IPS-18a (cell line): ENCODE data around the gene TBC1D14.

Experiments used
- H3K27ac ChIP-seq: one replicate; pipeline ENCODE4 v1.5.1; 2013; ENCODE audit warnings: low read length
- H3K27me3 ChIP-seq: one replicate; pipeline ENCODE4 v1.6.1; 2013; ENCODE audit warnings: mild to moderate bottlenecking, low read length; ENCODE audit not compliant: control insufficient read depth, insufficient read depth
- H3K36me3 ChIP-seq: one replicate; pipeline ENCODE4 v1.6.1; 2013; ENCODE audit warnings: low read depth, low read length; ENCODE audit not compliant: control insufficient read depth
- H3K4me1 ChIP-seq: one replicate; pipeline ENCODE4 v1.6.1; 2013; ENCODE audit warnings: low read depth, low read length; ENCODE audit not compliant: control insufficient read depth
- H3K4me3 ChIP-seq: one replicate; pipeline ENCODE4 v1.5.1; 2013; ENCODE audit warnings: low read length
- H3K9ac ChIP-seq: one replicate; pipeline ENCODE4 v1.6.1; 2013; ENCODE audit warnings: mild to moderate bottlenecking, low read length, moderate library complexity
- H3K9me3 ChIP-seq: one replicate; pipeline ENCODE4 v1.6.1; 2013; ENCODE audit warnings: low read depth, low read length; ENCODE audit not compliant: control insufficient read depth

TBC1D14 gene

GRCh38 chr4:6909113-6909969 is at the start of gene TBC1D14:
TBC1D14 (plus strand) TSS chr4:6909826; CDS start chr4:6923390, 13,564 bp downstream.
- H3K27ac ChIP-seq = no peak within 1 kb of the TSS
- peak within 1 kb of the TSS; percentile 76 for H3K9ac ChIP-seq
- H3K36me3 ChIP-seq = no peaks in the 10 kb centered on the region
- H3K9me3 ChIP-seq = no peaks in the 10 kb centered on the region
- H3K4me1 ChIP-seq = peaks cover 20% of the 10 kb centered on the region
- peaks cover 37% of the 10 kb centered on the region for H3K27me3 ChIP-seq
- peak within 1 kb of the TSS; percentile 87 for H3K4me3 ChIP-seq

GRCh38 chr4:6868386-6868785 is 41.2 kb upstream of the TBC1D14 start:
- no peak overlapping the region for H3K9ac ChIP-seq

GRCh38 chr4:6869944-6870343 is 39.7 kb upstream of the TBC1D14 start:
- no peak overlapping the region for H3K9ac ChIP-seq
- H3K4me1 ChIP-seq = no peaks in the 10 kb centered on the region
- H3K27ac ChIP-seq = no peak overlapping the region
- H3K4me3 ChIP-seq = no peak overlapping the region
- no peaks in the 10 kb centered on the region for H3K27me3 ChIP-seq
- H3K9me3 ChIP-seq = no peaks in the 10 kb centered on the region
- H3K36me3 ChIP-seq = peaks cover 35% of the 10 kb centered on the region

More at GRCh38 chr4:6868386-6868785, 41.2 kb upstream of the TBC1D14 start:
- Histone ChIP-seq H3K27me3 (no peaks in the 10 kb centered on the region), H3K27ac (no peak overlapping the region), H3K4me3 (no peak overlapping the region), H3K4me1 (no peaks in the 10 kb centered on the region), H3K9me3 (no peaks in the 10 kb centered on the region), H3K36me3 (peaks cover 35% of the 10 kb centered on the region)

DNA sequence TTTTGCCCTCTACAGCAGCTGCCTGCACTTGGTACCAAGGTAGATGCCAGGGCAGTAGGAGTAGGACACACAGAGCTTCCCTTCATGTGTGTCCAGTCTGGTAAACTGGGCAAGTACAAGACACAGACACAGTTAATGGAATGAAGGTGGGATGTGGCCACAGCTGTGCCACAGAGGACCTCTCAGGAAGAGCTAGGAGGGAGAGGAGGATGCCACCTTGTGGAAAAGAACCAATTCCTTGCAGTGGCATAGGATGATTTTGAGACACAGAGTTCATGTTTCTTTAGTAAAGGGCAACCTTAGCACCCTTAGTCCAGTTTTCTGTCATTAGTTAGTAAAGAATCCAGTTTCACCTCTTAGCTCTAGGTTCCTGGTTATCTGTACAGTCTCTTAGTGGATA is 36.3 kb upstream of the TBC1D14 start:
- H3K9me3 ChIP-seq = no peaks in the 10 kb centered on the region
- no peak overlapping the region for H3K9ac ChIP-seq
- H3K27me3 ChIP-seq = no peaks in the 10 kb centered on the region
- peaks cover 37% of the 10 kb centered on the region for H3K36me3 ChIP-seq
- H3K4me3 ChIP-seq = no peak overlapping the region
- no peak overlapping the region for H3K27ac ChIP-seq
- no peaks in the 10 kb centered on the region for H3K4me1 ChIP-seq

DNA sequence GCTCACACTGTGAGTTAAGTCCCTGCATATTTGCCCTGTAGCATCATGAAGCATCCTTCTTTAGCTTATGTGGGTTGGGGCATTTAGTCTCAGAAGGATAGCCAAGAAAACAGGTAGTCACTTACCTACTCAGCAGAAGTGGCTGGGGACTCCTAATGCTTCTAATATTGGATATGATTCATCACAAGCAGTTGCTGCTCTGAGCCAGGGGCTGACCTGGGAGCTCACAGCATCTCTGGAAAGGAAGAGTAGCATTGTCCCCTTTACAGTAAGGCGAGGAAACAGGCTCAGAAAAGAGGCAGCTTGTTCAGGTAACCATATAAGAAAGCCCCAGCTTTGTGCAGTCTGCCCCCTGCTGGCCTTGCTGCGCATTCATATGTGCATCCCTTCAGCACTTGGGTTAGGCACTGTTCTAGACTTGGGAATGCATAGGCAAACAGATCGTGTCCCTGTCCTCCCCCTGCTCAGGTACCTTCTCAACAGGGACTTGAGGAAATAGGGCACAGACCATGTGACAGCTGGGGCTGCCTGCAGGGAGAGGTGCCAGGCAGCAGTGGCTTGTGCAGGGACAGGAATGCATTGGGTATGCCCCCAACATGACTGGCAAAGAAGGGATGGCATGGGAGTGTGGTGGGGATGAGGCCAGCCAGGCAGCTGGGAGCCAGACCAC is 35.7 kb upstream of the TBC1D14 start:
- no peaks in the 10 kb centered on the region for H3K4me1 ChIP-seq
- H3K27me3 ChIP-seq = no peaks in the 10 kb centered on the region
- no peak overlapping the region for H3K9ac ChIP-seq
- no peak overlapping the region for H3K4me3 ChIP-seq
- H3K27ac ChIP-seq = no peak overlapping the region
- peaks cover 40% of the 10 kb centered on the region for H3K36me3 ChIP-seq
- no peaks in the 10 kb centered on the region for H3K9me3 ChIP-seq

DNA sequence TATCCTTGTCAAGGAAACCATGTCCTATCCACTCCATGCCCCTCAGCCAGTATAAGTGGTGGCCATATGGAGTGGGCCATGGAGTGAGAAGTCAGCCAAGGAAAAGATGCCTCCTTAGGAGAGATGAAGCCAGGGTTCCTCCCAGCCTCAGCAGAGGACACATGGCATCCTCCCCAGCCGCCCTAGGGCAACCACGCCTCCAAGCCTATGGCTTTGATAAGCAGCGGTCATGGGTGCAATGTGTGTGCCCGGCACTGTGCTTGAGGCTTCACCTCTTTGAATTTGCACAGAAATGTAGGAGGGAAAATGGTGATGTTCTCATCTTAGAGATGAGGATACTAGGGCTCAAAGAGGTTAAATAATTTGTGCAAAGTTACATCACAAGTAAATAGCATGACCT is 34.6 kb upstream of the TBC1D14 start:
- peaks cover 40% of the 10 kb centered on the region for H3K36me3 ChIP-seq
- no peak overlapping the region for H3K9ac ChIP-seq
- no peak overlapping the region for H3K4me3 ChIP-seq
- H3K4me1 ChIP-seq = no peaks in the 10 kb centered on the region
- H3K9me3 ChIP-seq = no peaks in the 10 kb centered on the region
- no peak overlapping the region for H3K27ac ChIP-seq
- H3K27me3 ChIP-seq = no peaks in the 10 kb centered on the region

DNA sequence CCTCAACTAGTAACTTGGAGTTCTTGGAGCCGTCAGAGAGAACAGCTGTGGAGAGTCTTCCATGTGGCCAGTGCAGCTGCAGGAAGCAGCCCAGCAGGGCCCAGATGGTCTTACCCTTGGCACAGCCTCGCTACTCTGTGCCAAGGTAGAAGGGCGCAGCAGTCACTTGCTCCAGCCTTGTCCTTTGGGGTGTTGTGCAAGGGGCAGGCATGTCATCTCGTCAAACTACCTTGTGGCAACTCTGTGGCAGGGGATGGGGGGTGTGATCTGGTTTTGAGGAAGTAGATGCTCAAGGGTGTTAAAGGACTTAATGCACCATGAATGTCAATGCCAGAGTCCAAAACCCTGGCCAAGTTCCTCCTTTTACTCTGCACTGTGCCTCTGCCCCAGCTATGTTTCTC is 34.2 kb upstream of the TBC1D14 start:
- peaks cover 43% of the 10 kb centered on the region for H3K36me3 ChIP-seq
- H3K9ac ChIP-seq = no peak overlapping the region
- no peaks in the 10 kb centered on the region for H3K9me3 ChIP-seq
- no peak overlapping the region for H3K4me3 ChIP-seq
- H3K27ac ChIP-seq = no peak overlapping the region
- H3K4me1 ChIP-seq = no peaks in the 10 kb centered on the region
- H3K27me3 ChIP-seq = no peaks in the 10 kb centered on the region

DNA sequence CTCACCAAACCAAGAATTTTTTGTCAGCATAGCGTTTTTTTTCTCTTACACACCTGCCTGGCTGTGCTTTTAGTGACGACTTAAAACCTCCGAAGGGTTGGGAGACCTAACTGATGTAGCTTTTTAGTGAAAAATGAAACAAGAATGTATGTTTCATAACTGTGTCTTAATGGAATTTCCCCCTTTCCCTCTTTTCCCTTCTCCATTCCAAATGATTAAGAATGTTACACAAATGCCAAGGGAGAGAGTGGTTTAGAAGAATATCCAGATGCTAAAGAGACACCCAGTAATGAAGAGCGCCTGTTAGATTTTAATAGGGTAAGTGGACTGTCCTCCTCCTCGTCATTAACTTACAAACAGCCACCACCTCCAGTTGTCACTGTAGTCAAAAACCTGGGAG is 33.2 kb upstream of the TBC1D14 start:
- no peak overlapping the region for H3K27ac ChIP-seq
- H3K9ac ChIP-seq = no peak overlapping the region
- H3K4me3 ChIP-seq = no peak overlapping the region
- peaks cover 51% of the 10 kb centered on the region for H3K36me3 ChIP-seq
- no peaks in the 10 kb centered on the region for H3K9me3 ChIP-seq
- no peaks in the 10 kb centered on the region for H3K27me3 ChIP-seq
- H3K4me1 ChIP-seq = no peaks in the 10 kb centered on the region

- no peak overlapping the region for H3K4me3 ChIP-seq
- H3K27ac ChIP-seq = no peak overlapping the region
- no peaks in the 10 kb centered on the region for H3K4me1 ChIP-seq
- H3K36me3 ChIP-seq = peaks cover 51% of the 10 kb centered on the region
- no peak overlapping the region for H3K9ac ChIP-seq
- H3K9me3 ChIP-seq = no peaks in the 10 kb centered on the region
- H3K27me3 ChIP-seq = no peaks in the 10 kb centered on the region
Measured at GRCh38 chr4:6877067-6877466, 32.6 kb upstream of the TBC1D14 start.

DNA sequence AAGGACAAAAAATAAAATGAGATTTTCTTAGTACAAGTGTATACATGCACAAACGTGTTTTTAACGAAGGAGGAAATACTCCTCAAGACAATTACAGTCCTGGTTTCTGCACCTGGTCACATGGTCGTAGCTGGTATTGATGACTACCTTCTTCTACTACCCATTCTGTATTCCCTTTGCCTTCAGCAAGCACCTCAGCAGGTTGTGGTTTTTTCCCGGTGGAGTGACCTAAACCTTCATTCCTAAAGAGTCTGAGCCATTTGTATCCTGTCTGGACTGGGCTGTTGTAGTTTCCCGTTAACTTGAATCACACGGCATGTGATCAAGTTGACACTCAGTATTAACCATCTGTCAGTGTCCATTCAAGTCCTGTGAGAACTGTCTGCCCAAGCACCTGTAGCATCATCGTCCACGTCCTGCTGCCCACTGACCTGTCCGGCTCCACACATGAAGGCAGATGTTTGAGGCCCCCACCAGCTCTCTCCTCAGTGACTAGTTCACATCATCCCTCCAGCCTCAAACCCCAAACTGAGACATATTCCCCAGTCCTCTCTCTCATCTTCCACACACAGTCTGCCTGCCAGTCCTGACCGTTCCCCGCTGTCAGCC is 31.1 kb upstream of the TBC1D14 start:
- no peak overlapping the region for H3K27ac ChIP-seq
- no peaks in the 10 kb centered on the region for H3K9me3 ChIP-seq
- no peaks in the 10 kb centered on the region for H3K4me1 ChIP-seq
- peaks cover 55% of the 10 kb centered on the region for H3K36me3 ChIP-seq
- no peak overlapping the region for H3K9ac ChIP-seq
- no peak overlapping the region for H3K4me3 ChIP-seq
- no peaks in the 10 kb centered on the region for H3K27me3 ChIP-seq

- H3K9me3 ChIP-seq = no peaks in the 10 kb centered on the region
- H3K9ac ChIP-seq = no peak overlapping the region
- H3K27me3 ChIP-seq = no peaks in the 10 kb centered on the region
- no peak overlapping the region for H3K27ac ChIP-seq
- no peaks in the 10 kb centered on the region for H3K4me1 ChIP-seq
- H3K36me3 ChIP-seq = peaks cover 46% of the 10 kb centered on the region
- no peak overlapping the region for H3K4me3 ChIP-seq
Measured at GRCh38 chr4:6880691-6881090, 28.9 kb upstream of the TBC1D14 start.
